ENCODE measurements around the gene ARFIP1.

ARFIP1 gene

GRCh38 chr4:152942346-152942745, 162.6 kb downstream of the ARFIP1 start:
- TF ChIP-seq Cebpa-rat (IDR thresholded peaks at IDR 0.05): no peak
- no peak overlapping the region for H3K4me2 ChIP-seq
- H3K36me3 ChIP-seq: no peaks in the 10 kb centered on the region
- H3K4me3 ChIP-seq: no peak overlapping the region
- no peak overlapping the region for H3K9ac ChIP-seq
- H3K27me3 ChIP-seq: peaks cover 31% of the 10 kb centered on the region
- H4K20me1 ChIP-seq: peaks cover 14% of the 10 kb centered on the region
- peaks cover 7% of the 10 kb centered on the region for H3K4me1 ChIP-seq
- no peak overlapping the region for H3K27ac ChIP-seq
- no peaks in the 10 kb centered on the region for H3K9me3 ChIP-seq

DNA sequence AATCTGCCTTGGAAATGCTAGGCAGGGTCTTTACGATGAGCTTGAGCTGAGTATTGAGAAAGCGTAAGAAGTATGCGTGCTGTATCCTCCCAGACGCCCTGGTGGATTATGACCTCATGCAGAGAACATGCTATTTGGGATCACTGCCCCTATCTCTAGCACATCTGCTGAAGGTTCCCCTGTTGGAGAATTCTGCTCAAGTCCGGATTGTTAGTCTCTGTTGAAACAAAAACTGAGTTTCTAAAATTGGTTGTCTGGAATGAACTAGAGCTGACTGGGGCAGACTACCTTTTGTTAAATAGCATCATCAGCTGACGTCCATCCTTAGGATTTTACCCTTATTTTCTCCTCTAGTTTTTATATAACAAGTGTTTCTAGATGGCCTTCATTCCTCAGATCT, 163.9 kb downstream of the ARFIP1 start:
- Histone ChIP-seq H3K4me1 (no peaks in the 10 kb centered on the region), H3K4me2 (no peak overlapping the region), H3K36me3 (no peaks in the 10 kb centered on the region), H3K9me3 (no peaks in the 10 kb centered on the region), H4K20me1 (0 out of 2 replicates have a peak, but pooled peaks cover 1% of the 10 kb centered on the region), H3K9ac (no peak overlapping the region), H3K27ac (no peak overlapping the region), H3K27me3 (peaks cover 18% of the 10 kb centered on the region), H3K4me3 (no peak overlapping the region)
- TF ChIP-seq Cebpa-rat (IDR thresholded peaks at IDR 0.05): no peak

GRCh38 chr4:152944666-152945320, 165.0 kb downstream of the ARFIP1 start:
- Histone ChIP-seq H3K4me2 (no peak overlapping the region), H3K36me3 (no peaks in the 10 kb centered on the region), H4K20me1 (no peaks in the 10 kb centered on the region), H3K27me3 (peaks cover 7% of the 10 kb centered on the region), H3K27ac (no peak overlapping the region), H3K9ac (no peak overlapping the region), H3K9me3 (no peaks in the 10 kb centered on the region), H3K4me1 (no peaks in the 10 kb centered on the region), H3K4me3 (no peak overlapping the region)
- no peak for TF ChIP-seq Cebpa-rat (IDR thresholded peaks at IDR 0.05)

- Histone ChIP-seq H3K4me3 (no peak overlapping the region), H3K9me3 (no peaks in the 10 kb centered on the region), H4K20me1 (no peaks in the 10 kb centered on the region), H3K27me3 (no peaks in the 10 kb centered on the region; the same call in 1 of the 2 replicates), H3K27ac (no peak overlapping the region), H3K36me3 (no peaks in the 10 kb centered on the region), H3K4me2 (no peak overlapping the region), H3K9ac (no peak overlapping the region), H3K4me1 (no peaks in the 10 kb centered on the region)
- TF ChIP-seq Cebpa-rat (IDR thresholded peaks at IDR 0.05): no peak
Observed at GRCh38 chr4:152945639-152946038, 165.9 kb downstream of the ARFIP1 start.

DNA sequence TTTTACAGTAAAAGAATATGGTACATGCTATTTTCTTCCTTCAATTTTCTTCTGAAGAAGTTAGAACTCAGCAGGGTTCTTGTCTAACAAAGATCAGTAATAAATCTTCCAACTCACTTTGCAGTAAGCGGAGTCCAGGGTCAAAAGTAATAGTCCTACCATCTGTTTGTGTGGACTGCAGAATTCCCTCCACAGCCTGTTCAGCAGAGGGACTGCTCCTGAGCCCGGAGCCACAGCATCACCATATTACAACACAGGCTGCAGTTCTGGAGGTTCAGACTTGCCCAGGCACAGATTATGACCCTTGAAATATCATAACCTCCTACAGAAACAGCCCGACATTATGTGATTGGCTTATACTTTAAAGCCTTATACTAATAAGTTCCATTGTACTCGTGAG, 166.7 kb downstream of the ARFIP1 start:
- Histone ChIP-seq H3K27ac (no peak overlapping the region), H3K9me3 (no peaks in the 10 kb centered on the region), H3K4me3 (no peak overlapping the region), H3K36me3 (no peaks in the 10 kb centered on the region), H3K9ac (no peak overlapping the region), H4K20me1 (no peaks in the 10 kb centered on the region), H3K4me1 (no peaks in the 10 kb centered on the region), H3K27me3 (no peaks in the 10 kb centered on the region), H3K4me2 (no peak overlapping the region)
- no peak for TF ChIP-seq Cebpa-rat (IDR thresholded peaks at IDR 0.05)

- Histone ChIP-seq H3K36me3 (no peaks in the 10 kb centered on the region), H3K27ac (no peak overlapping the region)
Observed at GRCh38 chr4:152947311-152947710, 167.6 kb downstream of the ARFIP1 start.

GRCh38 chr4:152949930-152950329, 170.2 kb downstream of the ARFIP1 start:
- no peak overlapping the region for H3K27ac ChIP-seq
- no peaks in the 10 kb centered on the region for H3K27me3 ChIP-seq
- no peak overlapping the region for H3K9ac ChIP-seq
- H3K4me2 ChIP-seq: no peak overlapping the region
- H3K4me1 ChIP-seq: no peaks in the 10 kb centered on the region
- no peaks in the 10 kb centered on the region for H3K9me3 ChIP-seq
- no peak for TF ChIP-seq Cebpa-rat (IDR thresholded peaks at IDR 0.05)
- H3K4me3 ChIP-seq: no peak overlapping the region
- no peaks in the 10 kb centered on the region for H4K20me1 ChIP-seq
- H3K36me3 ChIP-seq: no peaks in the 10 kb centered on the region

More at GRCh38 chr4:152947311-152947710, 167.6 kb downstream of the ARFIP1 start:
- Histone ChIP-seq H4K20me1 (no peaks in the 10 kb centered on the region), H3K4me1 (no peaks in the 10 kb centered on the region), H3K4me3 (no peak overlapping the region), H3K9me3 (no peaks in the 10 kb centered on the region), H3K27me3 (no peaks in the 10 kb centered on the region), H3K4me2 (no peak overlapping the region), H3K9ac (no peak overlapping the region)
- TF ChIP-seq Cebpa-rat (IDR thresholded peaks at IDR 0.05): no peak

DNA sequence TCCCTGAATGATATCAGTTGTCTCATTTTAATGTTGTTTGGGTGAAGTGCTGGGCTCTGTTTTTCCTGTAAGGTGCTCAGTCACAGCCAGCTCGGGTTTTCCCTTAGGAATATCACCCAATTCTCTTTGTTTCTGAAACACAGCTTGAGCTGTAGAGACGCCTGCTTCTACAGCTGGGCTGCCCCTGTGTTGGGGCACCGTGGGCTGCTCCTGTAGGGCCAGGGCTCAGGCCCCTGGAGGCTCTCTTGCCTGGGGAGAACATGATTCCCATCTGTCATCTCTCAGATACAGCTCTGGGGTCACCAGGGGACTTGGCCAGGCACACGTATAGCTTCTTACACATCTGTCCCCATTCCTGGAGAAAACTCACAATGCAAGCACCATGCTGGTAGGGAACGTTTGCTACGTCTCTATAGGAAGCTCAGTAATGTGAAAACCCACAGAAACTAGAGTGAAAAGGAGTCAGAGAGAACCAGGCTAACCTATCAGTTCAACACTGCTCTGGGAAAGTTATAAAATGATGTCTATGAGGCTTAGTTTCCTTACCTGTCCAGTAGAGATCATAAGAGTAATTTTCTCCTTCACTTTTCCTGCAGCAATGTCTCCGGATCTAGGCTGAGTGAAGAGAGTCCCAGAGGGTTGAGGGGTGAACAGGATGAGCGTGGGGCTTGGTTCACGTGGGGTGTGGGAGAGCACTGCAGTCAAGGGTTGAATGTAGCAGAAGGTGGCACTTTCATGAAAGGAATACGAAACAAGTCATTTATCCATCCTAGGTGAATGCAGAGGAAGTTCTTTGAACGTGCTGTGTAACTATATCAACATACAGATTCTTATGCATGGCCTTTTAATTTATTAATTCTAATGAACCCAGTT, 170.9 kb downstream of the ARFIP1 start:
- no peaks in the 10 kb centered on the region for H3K9me3 ChIP-seq
- no peak for TF ChIP-seq Cebpa-rat (IDR thresholded peaks at IDR 0.05)
- H3K4me1 ChIP-seq: no peaks in the 10 kb centered on the region
- H4K20me1 ChIP-seq: no peaks in the 10 kb centered on the region
- H3K27ac ChIP-seq: no peak overlapping the region
- H3K4me2 ChIP-seq: no peak overlapping the region
- no peaks in the 10 kb centered on the region for H3K36me3 ChIP-seq
- no peak overlapping the region for H3K9ac ChIP-seq
- no peaks in the 10 kb centered on the region for H3K27me3 ChIP-seq
- H3K4me3 ChIP-seq: no peak overlapping the region

- no peak for TF ChIP-seq Cebpa-rat (IDR thresholded peaks at IDR 0.05)
- no peaks in the 10 kb centered on the region for H3K4me1 ChIP-seq
- no peak overlapping the region for H3K27ac ChIP-seq
- no peaks in the 10 kb centered on the region for H3K36me3 ChIP-seq
- no peaks in the 10 kb centered on the region for H4K20me1 ChIP-seq
- H3K9ac ChIP-seq: no peak overlapping the region
- H3K4me3 ChIP-seq: no peak overlapping the region
- H3K9me3 ChIP-seq: no peaks in the 10 kb centered on the region
- H3K4me2 ChIP-seq: no peak overlapping the region
- H3K27me3 ChIP-seq: no peaks in the 10 kb centered on the region
Observed at GRCh38 chr4:152951348-152951747, 171.6 kb downstream of the ARFIP1 start.

GRCh38 chr4:152953514-152953913, 173.8 kb downstream of the ARFIP1 start:
- Histone ChIP-seq H3K9me3 (no peaks in the 10 kb centered on the region), H3K4me1 (peaks cover 7% of the 10 kb centered on the region; the same call in 1 of the 2 replicates)

More at GRCh38 chr4:152953514-152953913, 173.8 kb downstream of the ARFIP1 start:
- Histone ChIP-seq H3K4me3 (no peak overlapping the region), H3K4me2 (no peak overlapping the region), H3K27me3 (no peaks in the 10 kb centered on the region), H3K36me3 (no peaks in the 10 kb centered on the region), H3K9ac (no peak overlapping the region), H3K27ac (no peak overlapping the region), H4K20me1 (no peaks in the 10 kb centered on the region)
- no peak for TF ChIP-seq Cebpa-rat (IDR thresholded peaks at IDR 0.05)
